HAP-1 (cell line): ENCODE data around the gene PRMT2.
"Not testable (repeated sequence)": the region's sequence is repeated elsewhere in the genome, so short reads cannot be mapped to it uniquely, and the experiment has no call there.

Experiments
- DNase-seq, 2 experiments: peaks; one replicate each; pipeline ENCODE4 v3.0.0-alpha.2; 2016 to 2020; ENCODE audit warnings: low spot score in 2 of 2
- H3K27me3 ChIP-seq: fragments of 250-450 bp; sonication (Bioruptor Pico); 2 replicates; pipeline ENCODE4 v1.5.1; 2020; ENCODE audit warnings: low read depth, mild to moderate bottlenecking, moderate library complexity
- H3K36me3 ChIP-seq: fragments of 250-450 bp; sonication (Bioruptor Pico); replicated peaks from 2 replicates; pipeline ENCODE4 v1.5.1; 2020; ENCODE audit warnings: mild to moderate bottlenecking
- H3K4me1 ChIP-seq: fragments of 250-450 bp; sonication (Bioruptor Pico); 2 replicates; pipeline ENCODE4 v1.5.1; 2020; ENCODE audit warnings: mild to moderate bottlenecking
- H3K4me3 ChIP-seq: fragments of 250-450 bp; sonication (Bioruptor Pico); 2 replicates; pipeline ENCODE4 v1.5.1; 2020; ENCODE audit warnings: mild to moderate bottlenecking, moderate library complexity
- H3K9me3 ChIP-seq: fragments of 250-450 bp; sonication (Bioruptor Pico); 2 replicates; pipeline ENCODE4 v1.5.1; 2020; ENCODE audit warnings: mild to moderate bottlenecking, moderate library complexity
- in situ Hi-C: fragments of 300-500 bp; cut with MboI; formaldehyde crosslinking; loops from 3 replicates; pipeline ENCODE4 v1.14.3; 2020; ENCODE audit warnings: low sequenced_read_pairs, inconsistent platforms, mixed read lengths

Gene PRMT2

GRCh38 chr21:46676542-46676941 is 41.1 kb downstream of the PRMT2 start:
- H3K4me3 ChIP-seq, in situ Hi-C loops, H3K27me3 ChIP-seq, H3K4me1 ChIP-seq, H3K36me3 ChIP-seq, DNase-seq, H3K9me3 ChIP-seq: not testable (repeated sequence)

GRCh38 chr21:46681593-46681992 is 46.1 kb downstream of the PRMT2 start:
- H3K36me3 ChIP-seq, DNase-seq, H3K4me1 ChIP-seq, in situ Hi-C loops, H3K27me3 ChIP-seq, H3K9me3 ChIP-seq, H3K4me3 ChIP-seq: not testable (repeated sequence)

GRCh38 chr21:46698652-46699051 is 63.2 kb downstream of the PRMT2 start:
- H3K4me3 ChIP-seq, H3K27me3 ChIP-seq, H3K4me1 ChIP-seq, H3K36me3 ChIP-seq, H3K9me3 ChIP-seq, DNase-seq, in situ Hi-C loops: not testable (repeated sequence)

GRCh38 chr21:46699104-46699503 is 63.6 kb downstream of the PRMT2 start:
- in situ Hi-C loops, H3K27me3 ChIP-seq, H3K36me3 ChIP-seq, DNase-seq, H3K4me3 ChIP-seq, H3K9me3 ChIP-seq, H3K4me1 ChIP-seq: not testable (repeated sequence)
